ENCODE results near the gene CBARP. TPM values are rescaled to one million over a fixed set of nuclear protein-coding genes. Genes with fewer than 3 reads are reported as not detected.

The CBARP gene
- total and polyA plus RNA-seq, 9 of the 15 experiments (the other 6 are each of a cell fraction or from before 2014, with no cell fraction given) = 0.03 to 8.9 (median 1.2) TPM; not detected in 1

DNA sequence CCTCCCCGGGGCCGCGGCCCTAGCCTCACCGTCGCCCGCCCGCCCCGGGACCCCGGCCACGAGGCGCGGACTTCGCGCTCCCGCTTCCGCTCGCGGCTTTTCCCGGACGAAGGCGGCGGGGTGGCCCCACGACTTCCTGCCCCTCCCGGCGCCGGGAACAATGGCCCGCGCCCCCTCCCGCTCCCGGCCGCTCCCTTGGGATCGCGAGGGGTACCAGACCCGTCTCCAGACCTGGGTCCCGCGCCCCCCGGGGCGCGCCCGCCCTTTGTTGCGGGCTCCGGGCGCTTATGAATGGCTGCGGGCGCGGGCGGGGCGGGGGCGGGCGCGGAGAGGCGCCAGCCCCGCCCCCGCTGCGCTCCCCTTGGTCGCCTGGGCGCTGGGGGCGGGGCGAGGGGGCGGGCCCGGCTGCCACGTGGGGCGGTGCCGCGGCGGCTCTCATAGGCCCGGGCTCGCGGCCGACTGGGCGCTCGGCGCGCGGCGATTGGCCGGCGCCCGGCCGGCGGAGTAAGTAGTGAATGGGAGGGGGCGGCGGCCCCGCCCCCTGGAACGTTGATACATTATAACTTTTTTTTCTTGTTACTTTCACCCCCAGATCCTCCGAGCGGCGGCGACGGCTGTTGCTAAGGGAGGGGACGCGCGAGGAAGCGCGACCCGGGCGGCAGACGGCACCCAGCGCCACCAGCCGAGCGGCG is 11.6 kb upstream of the CBARP start (continued):
- no peak for TF ChIP-seq RBM14 (IDR thresholded peaks at IDR 0.05; ENCODE audit: borderline replicate concordance, insufficient read depth, low read depth, low read length)
- TF ChIP-seq, protein P1, sequence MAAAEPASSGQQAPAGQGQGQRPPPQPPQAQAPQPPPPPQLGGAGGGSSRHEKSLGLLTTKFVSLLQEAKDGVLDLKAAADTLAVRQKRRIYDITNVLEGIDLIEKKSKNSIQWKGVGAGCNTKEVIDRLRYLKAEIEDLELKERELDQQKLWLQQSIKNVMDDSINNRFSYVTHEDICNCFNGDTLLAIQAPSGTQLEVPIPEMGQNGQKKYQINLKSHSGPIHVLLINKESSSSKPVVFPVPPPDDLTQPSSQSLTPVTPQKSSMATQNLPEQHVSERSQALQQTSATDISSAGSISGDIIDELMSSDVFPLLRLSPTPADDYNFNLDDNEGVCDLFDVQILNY (CRISPR knock-in tag; IDR thresholded peaks at IDR 0.05) = no peak
- TF ChIP-seq CHCHD3 (CRISPR knock-in tag; IDR thresholded peaks at IDR 0.05) = no peak
- no peak for TF ChIP-seq HMG20A (CRISPR knock-in tag; conservative IDR thresholded peaks at IDR 0.05)
- TF ChIP-seq HCFC1 (IDR thresholded peaks at IDR 0.05; ENCODE audit: low read depth, low read length) = no peak
- TF ChIP-seq SP1 (CRISPR knock-in tag; IDR thresholded peaks at IDR 0.05) = peak; percentile 46; the same call in 1 of the 2 replicates
- no peak for TF ChIP-seq BHLHE40 (IDR thresholded peaks at IDR 0.05; ENCODE audit: low read length)
- TF ChIP-seq ZFX (CRISPR knock-in tag; IDR thresholded peaks at IDR 0.05) = no peak
- peak; percentile 72 for TF ChIP-seq TAF1 (IDR thresholded peaks at IDR 0.05; ENCODE audit: control insufficient read depth, extremely low read depth, insufficient read depth, low read length, severe bottlenecking)
- TF ChIP-seq, protein P2, sequence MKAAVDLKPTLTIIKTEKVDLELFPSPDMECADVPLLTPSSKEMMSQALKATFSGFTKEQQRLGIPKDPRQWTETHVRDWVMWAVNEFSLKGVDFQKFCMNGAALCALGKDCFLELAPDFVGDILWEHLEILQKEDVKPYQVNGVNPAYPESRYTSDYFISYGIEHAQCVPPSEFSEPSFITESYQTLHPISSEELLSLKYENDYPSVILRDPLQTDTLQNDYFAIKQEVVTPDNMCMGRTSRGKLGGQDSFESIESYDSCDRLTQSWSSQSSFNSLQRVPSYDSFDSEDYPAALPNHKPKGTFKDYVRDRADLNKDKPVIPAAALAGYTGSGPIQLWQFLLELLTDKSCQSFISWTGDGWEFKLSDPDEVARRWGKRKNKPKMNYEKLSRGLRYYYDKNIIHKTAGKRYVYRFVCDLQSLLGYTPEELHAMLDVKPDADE (conservative IDR thresholded peaks at IDR 0.05; ENCODE audit: control insufficient read depth, low read depth, low read length) = 0 out of 2 replicates have a peak, but pooled peaks have one; percentile 18
- TF ChIP-seq PTBP1 (IDR thresholded peaks at IDR 0.05; ENCODE audit: low read depth, low read length) = no peak
- TF ChIP-seq CREM (IDR thresholded peaks at IDR 0.05; ENCODE audit: low read depth) = peak; percentile 38; the same call in 1 of the 2 replicates
- TF ChIP-seq ZNF766 (CRISPR knock-in tag; conservative IDR thresholded peaks at IDR 0.05) = 0 out of 2 replicates have a peak, but pooled peaks have one; percentile 5
- TF ChIP-seq ETS2 (tag; IDR thresholded peaks at IDR 0.05; ENCODE audit: borderline replicate concordance, poor library complexity, severe bottlenecking) = no peak
- TF ChIP-seq, protein P3, sequence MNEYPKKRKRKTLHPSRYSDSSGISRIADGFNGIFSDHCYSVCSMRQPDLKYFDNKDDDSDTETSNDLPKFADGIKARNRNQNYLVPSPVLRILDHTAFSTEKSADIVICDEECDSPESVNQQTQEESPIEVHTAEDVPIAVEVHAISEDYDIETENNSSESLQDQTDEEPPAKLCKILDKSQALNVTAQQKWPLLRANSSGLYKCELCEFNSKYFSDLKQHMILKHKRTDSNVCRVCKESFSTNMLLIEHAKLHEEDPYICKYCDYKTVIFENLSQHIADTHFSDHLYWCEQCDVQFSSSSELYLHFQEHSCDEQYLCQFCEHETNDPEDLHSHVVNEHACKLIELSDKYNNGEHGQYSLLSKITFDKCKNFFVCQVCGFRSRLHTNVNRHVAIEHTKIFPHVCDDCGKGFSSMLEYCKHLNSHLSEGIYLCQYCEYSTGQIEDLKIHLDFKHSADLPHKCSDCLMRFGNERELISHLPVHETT (CRISPR knock-in tag; conservative IDR thresholded peaks at IDR 0.05 in 1 of 2, IDR thresholded peaks at IDR 0.05 in 1 of 2) = peak in 1 of 2 experiments; percentile 92; a peak in 2 of 4 replicates
- TF ChIP-seq, protein P4, sequence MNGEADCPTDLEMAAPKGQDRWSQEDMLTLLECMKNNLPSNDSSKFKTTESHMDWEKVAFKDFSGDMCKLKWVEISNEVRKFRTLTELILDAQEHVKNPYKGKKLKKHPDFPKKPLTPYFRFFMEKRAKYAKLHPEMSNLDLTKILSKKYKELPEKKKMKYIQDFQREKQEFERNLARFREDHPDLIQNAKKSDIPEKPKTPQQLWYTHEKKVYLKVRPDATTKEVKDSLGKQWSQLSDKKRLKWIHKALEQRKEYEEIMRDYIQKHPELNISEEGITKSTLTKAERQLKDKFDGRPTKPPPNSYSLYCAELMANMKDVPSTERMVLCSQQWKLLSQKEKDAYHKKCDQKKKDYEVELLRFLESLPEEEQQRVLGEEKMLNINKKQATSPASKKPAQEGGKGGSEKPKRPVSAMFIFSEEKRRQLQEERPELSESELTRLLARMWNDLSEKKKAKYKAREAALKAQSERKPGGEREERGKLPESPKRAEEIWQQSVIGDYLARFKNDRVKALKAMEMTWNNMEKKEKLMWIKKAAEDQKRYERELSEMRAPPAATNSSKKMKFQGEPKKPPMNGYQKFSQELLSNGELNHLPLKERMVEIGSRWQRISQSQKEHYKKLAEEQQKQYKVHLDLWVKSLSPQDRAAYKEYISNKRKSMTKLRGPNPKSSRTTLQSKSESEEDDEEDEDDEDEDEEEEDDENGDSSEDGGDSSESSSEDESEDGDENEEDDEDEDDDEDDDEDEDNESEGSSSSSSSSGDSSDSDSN (IDR thresholded peaks at IDR 0.05; ENCODE audit: borderline replicate concordance in 1 of 2, low read depth in 2 of 2, low read length in 2 of 2) = no peak
- no peak for TF ChIP-seq KLF10 (CRISPR knock-in tag; IDR thresholded peaks at IDR 0.05)
- peak in 2 of 3 experiments; percentile 71 to 82 for TF ChIP-seq YY1 (IDR thresholded peaks at IDR 0.05; ENCODE audit: borderline replicate concordance in 1 of 3, control insufficient read depth in 1 of 3, extremely low read depth in 1 of 3, insufficient read depth in 3 of 3, insufficient read length in 1 of 3, insufficient replicate concordance in 2 of 3, low read depth in 1 of 3, low read length in 2 of 3)

Data from K562 (cell line).